H1 (cell line): ENCODE data around the gene AP4M1. TPM values are rescaled to one million over a fixed set of nuclear protein-coding genes. Genes with fewer than 3 reads are reported as not detected.

Experiments used
- BACH1 ChIP-seq: IDR thresholded peaks from 2 replicates; pipeline ENCODE4 v1.6.1; 2012; ENCODE audit warnings: low read length, improper control_type of control experiment
- BCL11A ChIP-seq, 2 experiments: IDR thresholded peaks; one replicate each; pipeline ENCODE4 v1.6.1; 2011; ENCODE audit warnings: low read depth in 2 of 2, low read length in 2 of 2, mild to moderate bottlenecking in 2 of 2
- CBX8 ChIP-seq: fragments of 300-800, 300-1000 bp; sonication (generic); IDR thresholded peaks from 2 replicates; pipeline ENCODE4 v1.7.1; 2016; ENCODE audit warnings: low read depth, low read length, borderline replicate concordance
- CEBPB ChIP-seq: IDR thresholded peaks from 2 replicates; pipeline ENCODE4 v1.6.1; 2012; ENCODE audit warnings: low read depth, low read length
- CHD1 ChIP-seq: IDR thresholded peaks from 2 replicates; pipeline ENCODE4 v1.6.1; 2012; ENCODE audit warnings: low read depth, low read length, improper control_type of control experiment
- CTCF ChIP-seq, 3 experiments: IDR thresholded peaks; 1 replicate in 2 of 3; 2 replicates in 1 of 3; pipeline versions ENCODE4 v1.5.1 to v1.6.1; 2011; ENCODE audit warnings: low read length in 3 of 3, mild to moderate bottlenecking in 3 of 3, inconsistent platforms in 2 of 3, low read depth in 1 of 3, moderate library complexity in 1 of 3; ENCODE audit not compliant: insufficient read depth in 1 of 3; ENCODE audit errors: control extremely low read depth in 1 of 3
- GABPA ChIP-seq: IDR thresholded peaks from 2 replicates; pipeline ENCODE4 v1.6.1; 2011; ENCODE audit warnings: mild to moderate bottlenecking, low read length, moderate library complexity, borderline replicate concordance; ENCODE audit not compliant: insufficient read depth
- KDM4A ChIP-seq: IDR thresholded peaks from one replicate; pipeline ENCODE4 v1.7.1; 2012; ENCODE audit warnings: low read depth, mild to moderate bottlenecking, moderate library complexity, low read length, inconsistent platforms; ENCODE audit not compliant: severe bottlenecking
- NRF1 ChIP-seq: IDR thresholded peaks from 2 replicates; pipeline ENCODE4 v1.6.1; 2011; ENCODE audit warnings: mild to moderate bottlenecking, low read depth, low read length, improper control_type of control experiment
- RBBP5 ChIP-seq: IDR thresholded peaks from 2 replicates; pipeline ENCODE4 v1.7.1; 2012; ENCODE audit warnings: low read depth, mild to moderate bottlenecking, inconsistent platforms, low read length, moderate library complexity, borderline replicate concordance
- SP1 ChIP-seq: IDR thresholded peaks from 2 replicates; pipeline ENCODE4 v1.6.1; 2011; ENCODE audit warnings: low read depth, low read length
- SRF ChIP-seq: IDR thresholded peaks from 2 replicates; pipeline ENCODE4 v1.6.1; 2011; ENCODE audit warnings: mild to moderate bottlenecking, low read depth, low read length, moderate library complexity
- SUZ12 ChIP-seq: fragments of 200-600 bp; sonication (generic); IDR thresholded peaks from 2 replicates; pipeline ENCODE4 v1.6.1; 2012; ENCODE audit warnings: mild to moderate bottlenecking, inconsistent platforms, low read length, moderate library complexity, mixed read lengths
- polyA plus RNA-seq, 7 experiments: library from polyadenylated mRNA; depleted of rRNA in 3 of 7; stranded (reverse) in 5 of 7; unstranded in 2 of 7; fragments of >200 nt in 5 of 7; fragments of 200-250 nt in 2 of 7; gene quantifications; 1 replicate in 5 of 7; 2 replicates in 1 of 7; 4 replicates in 1 of 7; pipeline versions ENCODE4 v1.2.1 to v1.2.3, GENCODE V29; 2011 to 2013; ENCODE audit warnings: missing spikeins in 2 of 7, mixed read lengths in 2 of 7
- total RNA-seq: library from RNA; stranded (reverse); fragmentation: NEBNext Ultra II Directional; extraction: Animal tissue kit (Norgen Biotek cat#: 25700); gene quantifications from 2 replicates; pipeline ENCODE4 v1.2.1, GENCODE V29; 2021

AP4M1 gene
- total and polyA plus RNA-seq, 2 of the 8 experiments (the other 6 are each of a cell fraction or from before 2014, with no cell fraction given): 15.2 to 16.6 TPM

GRCh38 chr7:100101016-100101862, at the start of gene AP4M1, which contains the start of gene MCM7 (continued):
- TF ChIP-seq CTCF (IDR thresholded peaks at IDR 0.05; ENCODE audit: control extremely low read depth in 1 of 3, insufficient read depth in 1 of 3, low read depth in 1 of 3, low read length in 3 of 3): no peak; a peak in 1 of 4 replicates
- no peak for TF ChIP-seq NRF1
- TF ChIP-seq KDM4A: no peak
- TF ChIP-seq SUZ12: no peak
- TF ChIP-seq CEBPB: no peak
- no peak for TF ChIP-seq BCL11A (IDR thresholded peaks at IDR 0.05; ENCODE audit: low read depth in 2 of 2, low read length in 2 of 2)
- TF ChIP-seq RBBP5: no peak
- no peak for TF ChIP-seq CBX8
- peak; percentile 81 for TF ChIP-seq SP1
- no peak for TF ChIP-seq GABPA
- TF ChIP-seq BACH1: no peak
- TF ChIP-seq SRF: no peak
- TF ChIP-seq CHD1: peak; percentile 74; the same call in 1 of the 2 replicates
